ENCODE data around the gene FGFR2. TPM values are rescaled to one million over a fixed set of nuclear protein-coding genes. Genes with fewer than 3 reads are reported as not detected.

Gene FGFR2
- total RNA-seq, 5 donors from 2014 or later (not counting 1 experiment from before 2014, with no cell fraction given) = 0.49 to 1.8 (median 0.70) TPM

DNA sequence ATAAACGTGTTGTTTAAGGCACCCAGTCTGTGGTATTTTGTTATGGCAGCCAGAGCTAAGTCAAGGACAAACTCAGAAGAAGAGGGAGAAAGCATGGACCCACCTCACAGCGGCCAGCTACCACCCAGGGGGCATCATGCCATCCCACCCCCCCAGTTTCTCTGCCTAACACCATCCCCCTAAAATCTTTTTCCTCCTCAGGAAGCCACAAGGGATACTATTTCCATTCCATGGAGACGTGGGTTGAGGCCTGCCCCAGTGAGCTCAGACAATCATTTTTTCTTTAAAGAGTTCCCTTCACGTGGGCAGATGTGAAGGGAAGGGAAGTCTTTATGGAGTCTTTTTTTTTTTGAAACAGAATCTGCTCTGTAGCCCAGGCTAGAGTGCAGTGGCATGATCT lies 131.8 kb downstream of the FGFR2 start:
- Mint-ChIP-seq H3K9me3 (no peaks in the 10 kb centered on the region), H3K27ac (no peak overlapping the region), H3K4me3 (no peak overlapping the region), H3K36me3 (no peaks in the 10 kb centered on the region), H3K4me1 (no peaks in the 10 kb centered on the region), H3K27me3 (peaks cover 0 to 2% of the 10 kb centered on the region in 2 donors)
- CTCF ChIA-PET = no interaction called here
- Histone ChIP-seq H3K4me1 (ENCODE audit: control insufficient read depth in 1 of 2, extremely low read depth in 1 of 2, insufficient read depth in 2 of 2, low read length in 2 of 2) (no peaks in the 10 kb centered on the region), H3K9me3 (no peaks in the 10 kb centered on the region), H3K4me3 (ENCODE audit: control insufficient read depth in 1 of 2, extremely low read depth in 1 of 2, low read length in 1 of 2) (no peak overlapping the region), H3K27me3 (replicated peaks in 1 of 2; ENCODE audit: control insufficient read depth in 2 of 2, extremely low read depth in 1 of 2, insufficient read depth in 2 of 2, low read length in 1 of 2) (peaks cover 0 to 4% of the 10 kb centered on the region in 2 experiments), H3K27ac (ENCODE audit: low read length) (no peak overlapping the region), H3K36me3 (ENCODE audit: control insufficient read depth in 2 of 2, extremely low read depth in 1 of 2, insufficient read depth in 1 of 2, low read length in 1 of 2) (no peaks in the 10 kb centered on the region)
- ATAC-seq (replicated peaks in 1 of 4) (no peak), DNase-seq (no peak)
- POLR2A ChIA-PET = no interaction called here
- 60% methylated on average over 1 of the region's 4 CpGs for whole genome bisulfite sequencing (ENCODE audit: insufficient coverage)

DNA sequence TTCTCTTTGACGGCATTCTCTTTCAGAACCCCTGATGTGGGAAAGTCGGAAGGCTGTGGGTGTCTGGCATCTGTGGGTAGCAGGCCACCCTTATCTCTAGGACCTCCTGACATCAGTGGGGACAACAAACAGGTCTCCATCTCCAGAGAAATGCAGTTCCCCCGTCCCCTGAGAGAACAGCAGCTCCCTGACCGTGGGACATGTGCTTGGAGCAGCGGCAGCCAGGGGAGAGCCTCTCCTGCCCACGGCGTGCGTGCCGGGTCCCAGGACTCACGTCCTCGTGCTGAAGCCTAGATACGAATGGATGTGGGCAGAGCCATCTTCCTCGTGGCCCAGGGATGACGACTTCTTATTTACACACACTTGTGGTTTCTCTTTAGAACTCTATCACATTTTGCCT lies 133.0 kb downstream of the FGFR2 start:
- Mint-ChIP-seq H3K9me3 (no peaks in the 10 kb centered on the region), H3K36me3 (no peaks in the 10 kb centered on the region), H3K4me3 (no peak overlapping the region), H3K4me1 (no peaks in the 10 kb centered on the region), H3K27me3 (peaks cover 0 to 2% of the 10 kb centered on the region in 2 donors), H3K27ac (no peak overlapping the region)
- Histone ChIP-seq H3K9me3 (no peaks in the 10 kb centered on the region), H3K4me1 (ENCODE audit: control insufficient read depth in 1 of 2, extremely low read depth in 1 of 2, insufficient read depth in 2 of 2, low read length in 2 of 2) (no peaks in the 10 kb centered on the region), H3K36me3 (ENCODE audit: control insufficient read depth in 2 of 2, extremely low read depth in 1 of 2, insufficient read depth in 1 of 2, low read length in 1 of 2) (no peaks in the 10 kb centered on the region), H3K27me3 (replicated peaks in 1 of 2; ENCODE audit: control insufficient read depth in 2 of 2, extremely low read depth in 1 of 2, insufficient read depth in 2 of 2, low read length in 1 of 2) (peaks cover 0 to 4% of the 10 kb centered on the region in 2 experiments), H3K27ac (ENCODE audit: low read length) (no peak overlapping the region), H3K4me3 (ENCODE audit: control insufficient read depth in 1 of 2, extremely low read depth in 1 of 2, low read length in 1 of 2) (no peak overlapping the region)
- 80% methylated on average over 9 of the region's 14 CpGs for WGBS (ENCODE audit: insufficient coverage)
- CTCF ChIA-PET = no interaction called here
- no peak for ATAC-seq (replicated peaks in 1 of 4)
- DNase-seq = no peak
- POLR2A ChIA-PET = no interaction called here

- Histone ChIP-seq H3K4me3 (ENCODE audit: control insufficient read depth in 1 of 2, extremely low read depth in 1 of 2, low read length in 1 of 2) (no peak overlapping the region), H3K27me3 (replicated peaks in 1 of 2; ENCODE audit: control insufficient read depth in 2 of 2, extremely low read depth in 1 of 2, insufficient read depth in 2 of 2, low read length in 1 of 2) (peaks cover 0 to 4% of the 10 kb centered on the region in 2 experiments), H3K27ac (ENCODE audit: low read length) (no peak overlapping the region), H3K36me3 (ENCODE audit: control insufficient read depth in 2 of 2, extremely low read depth in 1 of 2, insufficient read depth in 1 of 2, low read length in 1 of 2) (no peaks in the 10 kb centered on the region), H3K4me1 (ENCODE audit: control insufficient read depth in 1 of 2, extremely low read depth in 1 of 2, insufficient read depth in 2 of 2, low read length in 2 of 2) (no peaks in the 10 kb centered on the region), H3K9me3 (no peaks in the 10 kb centered on the region)
- Mint-ChIP-seq H3K4me3 (no peak overlapping the region), H3K9me3 (no peaks in the 10 kb centered on the region), H3K27ac (no peak overlapping the region), H3K4me1 (no peaks in the 10 kb centered on the region), H3K36me3 (no peaks in the 10 kb centered on the region), H3K27me3 (peaks cover 0 to 2% of the 10 kb centered on the region in 2 donors)
- POLR2A ChIA-PET = no interaction called here
- DNase-seq (no peak), ATAC-seq (replicated peaks in 1 of 4) (no peak)
- CTCF ChIA-PET = no interaction called here
- no CpG with 5 or more reads among the region's 2 CpGs for WGBS (ENCODE audit: insufficient coverage)
Observed at GRCh38 chr10:121464517-121464916, 133.7 kb downstream of the FGFR2 start.

DNA sequence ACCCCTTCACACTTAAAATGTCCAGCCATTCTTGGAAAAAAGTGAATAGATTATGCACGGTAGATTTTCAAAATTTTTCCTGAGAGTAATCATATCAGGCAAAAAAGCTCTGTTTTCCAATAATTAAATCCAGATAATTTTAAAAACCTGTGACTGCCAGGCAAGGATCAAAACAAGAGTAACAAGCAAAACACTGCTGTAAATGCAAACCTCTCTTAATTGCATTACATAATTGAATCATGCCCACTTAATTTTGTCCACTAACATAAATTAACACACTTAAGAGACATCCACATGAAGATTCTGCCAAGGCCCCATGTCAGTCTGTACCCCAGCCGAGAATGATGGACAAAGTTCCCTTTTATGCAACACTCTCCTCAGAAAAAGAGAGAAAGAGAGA lies 135.3 kb downstream of the FGFR2 start:
- ChIA-PET CTCF (no interaction called here), POLR2A (no interaction called here)
- Histone ChIP-seq H3K4me1 (ENCODE audit: control insufficient read depth in 1 of 2, extremely low read depth in 1 of 2, insufficient read depth in 2 of 2, low read length in 2 of 2) (no peaks in the 10 kb centered on the region), H3K36me3 (ENCODE audit: control insufficient read depth in 2 of 2, extremely low read depth in 1 of 2, insufficient read depth in 1 of 2, low read length in 1 of 2) (no peaks in the 10 kb centered on the region), H3K27me3 (replicated peaks in 1 of 2; ENCODE audit: control insufficient read depth in 2 of 2, extremely low read depth in 1 of 2, insufficient read depth in 2 of 2, low read length in 1 of 2) (peaks cover 0 to 8% of the 10 kb centered on the region in 2 experiments), H3K27ac (ENCODE audit: low read length) (no peak overlapping the region), H3K9me3 (no peaks in the 10 kb centered on the region), H3K4me3 (ENCODE audit: control insufficient read depth in 1 of 2, extremely low read depth in 1 of 2, low read length in 1 of 2) (no peak overlapping the region)
- Mint-ChIP-seq H3K4me3 (no peak overlapping the region), H3K36me3 (no peaks in the 10 kb centered on the region), H3K4me1 (no peaks in the 10 kb centered on the region), H3K27ac (no peak overlapping the region), H3K27me3 (peaks cover 0 to 2% of the 10 kb centered on the region in 2 donors), H3K9me3 (no peaks in the 10 kb centered on the region)
- no CpG with 5 or more reads among the region's 2 CpGs for WGBS (ENCODE audit: insufficient coverage)
- no peak for ATAC-seq (replicated peaks in 1 of 4)
- no peak for DNase-seq

GRCh38 chr10:121462281-121462680 lies 136.0 kb downstream of the FGFR2 start:
- ATAC-seq (replicated peaks in 1 of 4) (no peak), DNase-seq (no peak)
- no peak overlapping the region for H3K27ac ChIP-seq (ENCODE audit: low read length)
- no peak overlapping the region for H3K4me3 ChIP-seq (ENCODE audit: control insufficient read depth in 1 of 2, extremely low read depth in 1 of 2, low read length in 1 of 2)
- POLR2A ChIA-PET = no interaction called here
- peaks cover 0 to 8% of the 10 kb centered on the region in 2 experiments for H3K27me3 ChIP-seq (replicated peaks in 1 of 2; ENCODE audit: control insufficient read depth in 2 of 2, extremely low read depth in 1 of 2, insufficient read depth in 2 of 2, low read length in 1 of 2)
- H3K36me3 ChIP-seq (ENCODE audit: control insufficient read depth in 2 of 2, extremely low read depth in 1 of 2, insufficient read depth in 1 of 2, low read length in 1 of 2) = no peaks in the 10 kb centered on the region
- no peaks in the 10 kb centered on the region for H3K9me3 Mint-ChIP-seq
- no peak overlapping the region for H3K27ac Mint-ChIP-seq
- H3K4me1 ChIP-seq (ENCODE audit: control insufficient read depth in 1 of 2, extremely low read depth in 1 of 2, insufficient read depth in 2 of 2, low read length in 2 of 2) = no peaks in the 10 kb centered on the region
- no peaks in the 10 kb centered on the region for H3K4me1 Mint-ChIP-seq
- H3K36me3 Mint-ChIP-seq = no peaks in the 10 kb centered on the region
- CTCF ChIA-PET = no interaction called here
- WGBS (ENCODE audit: insufficient coverage) = 79% methylated on average over 7 of the region's 7 CpGs
- no peaks in the 10 kb centered on the region for H3K9me3 ChIP-seq
- H3K4me3 Mint-ChIP-seq = no peak overlapping the region
- H3K27me3 Mint-ChIP-seq = peaks cover 0 to 2% of the 10 kb centered on the region in 2 donors

GRCh38 chr10:121461307-121461706 lies 136.9 kb downstream of the FGFR2 start:
- ChIA-PET POLR2A (no interaction called here), CTCF (no interaction called here)
- Histone ChIP-seq H3K4me1 (ENCODE audit: control insufficient read depth in 1 of 2, extremely low read depth in 1 of 2, insufficient read depth in 2 of 2, low read length in 2 of 2) (no peaks in the 10 kb centered on the region), H3K36me3 (ENCODE audit: control insufficient read depth in 2 of 2, extremely low read depth in 1 of 2, insufficient read depth in 1 of 2, low read length in 1 of 2) (no peaks in the 10 kb centered on the region), H3K9me3 (no peaks in the 10 kb centered on the region), H3K27me3 (replicated peaks in 1 of 2; ENCODE audit: control insufficient read depth in 2 of 2, extremely low read depth in 1 of 2, insufficient read depth in 2 of 2, low read length in 1 of 2) (peaks cover 0 to 8% of the 10 kb centered on the region in 2 experiments), H3K27ac (ENCODE audit: low read length) (no peak overlapping the region), H3K4me3 (ENCODE audit: control insufficient read depth in 1 of 2, extremely low read depth in 1 of 2, low read length in 1 of 2) (no peak overlapping the region)
- Mint-ChIP-seq H3K27ac (no peak overlapping the region), H3K4me3 (no peak overlapping the region), H3K36me3 (no peaks in the 10 kb centered on the region), H3K9me3 (peaks cover 0 to 3% (median 0%) of the 10 kb centered on the region in 3 donors), H3K27me3 (peaks cover 0 to 2% of the 10 kb centered on the region in 2 donors), H3K4me1 (no peaks in the 10 kb centered on the region)
- WGBS (ENCODE audit: insufficient coverage) = 83% methylated on average over 2 of the region's 5 CpGs
- no peak for DNase-seq
- ATAC-seq (replicated peaks in 1 of 4) = no peak

- no peak overlapping the region for H3K27ac ChIP-seq (ENCODE audit: low read length)
- Mint-ChIP-seq H3K9me3 (peaks cover 0 to 3% (median 0%) of the 10 kb centered on the region in 3 donors), H3K27ac (no peak overlapping the region), H3K27me3 (peaks cover 0 to 2% of the 10 kb centered on the region in 2 donors), H3K4me1 (no peaks in the 10 kb centered on the region), H3K4me3 (no peak overlapping the region), H3K36me3 (no peaks in the 10 kb centered on the region)
- 100% methylated on average over 2 of the region's 3 CpGs for WGBS (ENCODE audit: insufficient coverage)
- no peaks in the 10 kb centered on the region for H3K9me3 ChIP-seq
- DNase-seq (no peak), ATAC-seq (replicated peaks in 1 of 4) (no peak)
- no peak overlapping the region for H3K4me3 ChIP-seq (ENCODE audit: control insufficient read depth in 1 of 2, extremely low read depth in 1 of 2, low read length in 1 of 2)
- peaks cover 0 to 8% of the 10 kb centered on the region in 2 experiments for H3K27me3 ChIP-seq (replicated peaks in 1 of 2; ENCODE audit: control insufficient read depth in 2 of 2, extremely low read depth in 1 of 2, insufficient read depth in 2 of 2, low read length in 1 of 2)
- H3K36me3 ChIP-seq (ENCODE audit: control insufficient read depth in 2 of 2, extremely low read depth in 1 of 2, insufficient read depth in 1 of 2, low read length in 1 of 2) = no peaks in the 10 kb centered on the region
- no peaks in the 10 kb centered on the region for H3K4me1 ChIP-seq (ENCODE audit: control insufficient read depth in 1 of 2, extremely low read depth in 1 of 2, insufficient read depth in 2 of 2, low read length in 2 of 2)
- ChIA-PET CTCF (no interaction called here), POLR2A (no interaction called here)
Observed at GRCh38 chr10:121460733-121461132, 137.5 kb downstream of the FGFR2 start.
